K562 (cell line): ENCODE results near the gene SIRT7. TPM values are rescaled to one million over a fixed set of nuclear protein-coding genes. Genes with fewer than 3 reads are reported as not detected.
A peak's percentile ranks its signal among the peaks of the same experiment; 100 is the strongest.

ENCODE experiments used
- ATF3 ChIP-seq, 2 experiments: fragments of 450-650 bp in 1 of 2; sonication (generic) in 1 of 2; formaldehyde crosslinking in 1 of 2; IDR thresholded peaks in 1 of 2; conservative IDR thresholded peaks in 1 of 2; 2 replicates each; pipeline versions ENCODE4 v1.6.1 to v1.8.1; 2016 to 2023; ENCODE audit warnings: mild to moderate bottlenecking in 2 of 2, moderate library complexity in 2 of 2, inconsistent platforms in 1 of 2, missing genetic modification reagents in 1 of 2
- BCLAF1 ChIP-seq, 2 experiments: fragments of 450-650 bp in 1 of 2; IDR thresholded peaks; 2 replicates each; pipeline ENCODE4 v1.6.1; 2011 to 2017; ENCODE audit warnings: low read depth in 2 of 2, antibody characterized with exemption in 1 of 2, borderline replicate concordance in 1 of 2, low read length in 1 of 2, mild to moderate bottlenecking in 1 of 2, mixed read lengths in 1 of 2; ENCODE audit not compliant: control insufficient read depth in 1 of 2
- CGGBP1 ChIP-seq: fragments of 250-450 bp; sonication (Bioruptor Pico); IDR thresholded peaks from 2 replicates; pipeline ENCODE4 v1.9.0; 2021; ENCODE audit warnings: mild to moderate bottlenecking
- CLOCK ChIP-seq: fragments of 250-450 bp; sonication (Bioruptor Pico); IDR thresholded peaks from 2 replicates; pipeline ENCODE4 v1.4.0; 2020; ENCODE audit warnings: mild to moderate bottlenecking, moderate library complexity, borderline replicate concordance
- CREM ChIP-seq: IDR thresholded peaks from 2 replicates; pipeline ENCODE4 v1.6.1; 2014; ENCODE audit warnings: antibody characterized with exemption, low read depth
- GATAD2B ChIP-seq: fragments of 450-650 bp; IDR thresholded peaks from 2 replicates; pipeline ENCODE4 v1.6.1; 2017; ENCODE audit warnings: mild to moderate bottlenecking, borderline replicate concordance
- JUNB ChIP-seq: fragments of 450-650 bp; formaldehyde crosslinking; conservative IDR thresholded peaks from 2 replicates; pipeline ENCODE4 v1.4.0; 2020; ENCODE audit warnings: mild to moderate bottlenecking
- PKNOX1 ChIP-seq: fragments of 450-650 bp; IDR thresholded peaks from 2 replicates; pipeline ENCODE4 v1.6.1; 2016
- SIRT6 ChIP-seq: IDR thresholded peaks from one replicate; pipeline ENCODE4 v1.6.1; 2012; ENCODE audit warnings: low read depth, mild to moderate bottlenecking, control low read depth, inconsistent platforms, low read length, moderate library complexity
- ZEB2 ChIP-seq: fragments of 450-650 bp; IDR thresholded peaks from 2 replicates; pipeline ENCODE4 v1.6.1; 2016
- ZNF3 ChIP-seq: fragments of 250-450 bp; sonication (Bioruptor Pico); IDR thresholded peaks from 2 replicates; pipeline ENCODE4 v1.5.0; 2021; ENCODE audit warnings: mild to moderate bottlenecking, moderate library complexity
- ZNF589 ChIP-seq: fragments of 200-800 bp; sonication (Bioruptor generic); IDR thresholded peaks from 2 replicates; pipeline ENCODE4 v1.6.1; 2016; ENCODE audit warnings: low read depth, missing genetic modification characterization, missing compliant biosample characterization
- polyA plus RNA-seq, 8 experiments: library from polyadenylated mRNA; depleted of rRNA in 4 of 8; stranded (reverse) in 5 of 8; unstranded in 3 of 8; fragments of >200 nt; fragmentation: Nextera tagmentation in 2 of 8; fragmentation: Illumina TruSeq in 1 of 8; extraction: Ambion mirVana in 2 of 8; extraction: Trizol in 1 of 8; gene quantifications; 2 replicates each; pipeline versions ENCODE4 v1.2.1 to v1.2.3, GENCODE V29; 2011 to 2014; ENCODE audit warnings: inconsistent platforms in 1 of 8, missing spikeins in 1 of 8
- total RNA-seq, 7 experiments: library from RNA; depleted of rRNA in 6 of 7; stranded (reverse); fragments of >200 nt in 6 of 7; fragmentation: Illumina TruSeq in 2 of 7; extraction: Trizol in 2 of 7; gene quantifications; 2 replicates each; pipeline versions ENCODE4 v1.2.1 to v1.2.3, GENCODE V29; 2011 to 2021; ENCODE audit warnings: low replicate concordance in 1 of 7
- TF ChIP-seq, protein P1 (sequence below): fragments of 250-450 bp; sonication (Bioruptor Pico); IDR thresholded peaks from 2 replicates; pipeline ENCODE4 v1.4.0; 2020; ENCODE audit warnings: borderline replicate concordance
- TF ChIP-seq, protein P2 (sequence below), 2 experiments: fragments of 450-650 bp; conservative IDR thresholded peaks; 2 replicates each; pipeline ENCODE4 v1.6.1; 2017; ENCODE audit warnings: mild to moderate bottlenecking in 2 of 2, moderate library complexity in 2 of 2

The SIRT7 gene
- total and polyA plus RNA-seq, 9 of the 15 experiments (the other 6 are each of a cell fraction or from before 2014, with no cell fraction given): 1.6 to 54.8 (median 20.3) TPM

- TF ChIP-seq CREM (no peak), ZNF3 (CRISPR knock-in tag) (no peak), SIRT6 (no peak), PKNOX1 (no peak), ATF3 (IDR thresholded peaks at IDR 0.05) (no peak), ATF3 (CRISPR knock-in tag; conservative IDR thresholded peaks at IDR 0.05) (no peak), BCLAF1 (IDR thresholded peaks at IDR 0.05; ENCODE audit: borderline replicate concordance in 1 of 2, control insufficient read depth in 1 of 2, low read depth in 2 of 2, low read length in 1 of 2) (no peak), ZNF589 (CRISPR knock-in tag) (no peak), CLOCK (no peak), CGGBP1 (CRISPR knock-in tag) (no peak), ZEB2 (no peak), GATAD2B (peak; percentile 88), JUNB (no peak)
- TF ChIP-seq, protein P1, sequence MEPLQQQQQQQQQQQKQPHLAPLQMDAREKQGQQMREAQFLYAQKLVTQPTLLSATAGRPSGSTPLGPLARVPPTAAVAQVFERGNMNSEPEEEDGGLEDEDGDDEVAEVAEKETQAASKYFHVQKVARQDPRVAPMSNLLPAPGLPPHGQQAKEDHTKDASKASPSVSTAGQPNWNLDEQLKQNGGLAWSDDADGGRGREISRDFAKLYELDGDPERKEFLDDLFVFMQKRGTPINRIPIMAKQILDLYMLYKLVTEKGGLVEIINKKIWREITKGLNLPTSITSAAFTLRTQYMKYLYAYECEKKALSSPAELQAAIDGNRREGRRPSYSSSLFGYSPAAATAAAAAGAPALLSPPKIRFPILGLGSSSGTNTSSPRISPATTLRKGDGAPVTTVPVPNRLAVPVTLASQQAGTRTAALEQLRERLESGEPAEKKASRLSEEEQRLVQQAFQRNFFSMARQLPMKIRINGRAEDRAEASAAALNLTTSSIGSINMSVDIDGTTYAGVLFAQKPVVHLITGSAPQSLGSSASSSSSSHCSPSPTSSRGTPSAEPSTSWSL (CRISPR knock-in tag): no peak; the same call in 1 of the 2 replicates
- TF ChIP-seq, protein P2, sequence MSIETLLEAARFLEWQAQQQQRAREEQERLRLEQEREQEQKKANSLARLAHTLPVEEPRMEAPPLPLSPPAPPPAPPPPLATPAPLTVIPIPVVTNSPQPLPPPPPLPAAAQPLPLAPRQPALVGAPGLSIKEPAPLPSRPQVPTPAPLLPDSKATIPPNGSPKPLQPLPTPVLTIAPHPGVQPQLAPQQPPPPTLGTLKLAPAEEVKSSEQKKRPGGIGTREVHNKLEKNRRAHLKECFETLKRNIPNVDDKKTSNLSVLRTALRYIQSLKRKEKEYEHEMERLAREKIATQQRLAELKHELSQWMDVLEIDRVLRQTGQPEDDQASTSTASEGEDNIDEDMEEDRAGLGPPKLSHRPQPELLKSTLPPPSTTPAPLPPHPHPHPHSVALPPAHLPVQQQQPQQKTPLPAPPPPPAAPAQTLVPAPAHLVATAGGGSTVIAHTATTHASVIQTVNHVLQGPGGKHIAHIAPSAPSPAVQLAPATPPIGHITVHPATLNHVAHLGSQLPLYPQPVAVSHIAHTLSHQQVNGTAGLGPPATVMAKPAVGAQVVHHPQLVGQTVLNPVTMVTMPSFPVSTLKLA (conservative IDR thresholded peaks at IDR 0.05): no peak
These were observed at the start of gene SIRT7 (continued) for GRCh38 chr17:81917565-81918332.
